Measurements from ENCODE around the gene VASH1.
A peak's percentile ranks its signal among the peaks of the same experiment; 100 is the strongest.

Gene VASH1

GRCh38 chr14:76810953-76811400 is 49.7 kb downstream of the VASH1 start:
- Histone ChIP-seq H3F3A (ENCODE audit: insufficient read depth, low read length) (peaks cover 2% of the 10 kb centered on the region; the same call in 1 of the 2 replicates), H2AFZ (ENCODE audit: low read length) (no peak overlapping the region), H3K9me3 (replicated peaks; ENCODE audit: insufficient read depth, low read length) (no peaks in the 10 kb centered on the region), H3K79me2 (ENCODE audit: low read length) (peaks cover 8% of the 10 kb centered on the region; the same call in 1 of the 2 replicates), H3K27me3 (replicated peaks; ENCODE audit: insufficient read depth, low read length) (no peaks in the 10 kb centered on the region), H3K9ac (ENCODE audit: low read length) (peak overlapping the region; percentile 17; the same call in 1 of the 2 replicates), H3K36me3 (replicated peaks; ENCODE audit: insufficient read depth, low read length) (no peaks in the 10 kb centered on the region), H4K20me1 (ENCODE audit: insufficient read depth, low read length) (no peaks in the 10 kb centered on the region), H3K4me3 (ENCODE audit: low read length) (peak overlapping the region; percentile 76; the same call in 1 of the 2 replicates), H3K4me2 (ENCODE audit: low read depth, low read length) (peak overlapping the region; percentile 65), H3K9me2 (replicated peaks; ENCODE audit: insufficient read depth, low read length) (no peaks in the 10 kb centered on the region), H3K27ac (ENCODE audit: low read length) (peak overlapping the region; percentile 1; the same call in 1 of the 2 replicates), H3K4me1 (ENCODE audit: low read length) (peaks cover 4% of the 10 kb centered on the region; the same call in 1 of the 2 replicates)
- TF ChIP-seq EZH2phosphoT487 (IDR thresholded peaks at IDR 0.05; ENCODE audit: low read length) (no peak), EZH2 (optimal IDR thresholded peaks at IDR 0.05; ENCODE audit: low read depth, low read length) (no peak), CTCF (IDR thresholded peaks at IDR 0.05; ENCODE audit: low read length) (peak; percentile 47)
- peak; percentile 36 for DNase-seq

- Histone ChIP-seq H4K20me1 (ENCODE audit: insufficient read depth, low read length) (no peaks in the 10 kb centered on the region), H3K36me3 (replicated peaks; ENCODE audit: insufficient read depth, low read length) (no peaks in the 10 kb centered on the region), H3K9ac (ENCODE audit: low read length) (peak overlapping the region; percentile 85; the same call in 1 of the 2 replicates), H3K27me3 (replicated peaks; ENCODE audit: insufficient read depth, low read length) (no peaks in the 10 kb centered on the region), H3K9me2 (replicated peaks; ENCODE audit: insufficient read depth, low read length) (no peaks in the 10 kb centered on the region), H3K4me3 (ENCODE audit: low read length) (peak overlapping the region; percentile 76), H3F3A (ENCODE audit: insufficient read depth, low read length) (peaks cover 2% of the 10 kb centered on the region; the same call in 1 of the 2 replicates), H3K4me2 (ENCODE audit: low read depth, low read length) (peak overlapping the region; percentile 65), H3K4me1 (ENCODE audit: low read length) (peaks cover 4% of the 10 kb centered on the region; the same call in 1 of the 2 replicates), H3K27ac (ENCODE audit: low read length) (peak overlapping the region; percentile 65; the same call in 1 of the 2 replicates), H3K9me3 (replicated peaks; ENCODE audit: insufficient read depth, low read length) (no peaks in the 10 kb centered on the region), H3K79me2 (ENCODE audit: low read length) (peaks cover 8% of the 10 kb centered on the region; the same call in 1 of the 2 replicates), H2AFZ (ENCODE audit: low read length) (no peak overlapping the region)
- TF ChIP-seq EZH2phosphoT487 (IDR thresholded peaks at IDR 0.05; ENCODE audit: low read length) (no peak), CTCF (IDR thresholded peaks at IDR 0.05; ENCODE audit: low read length) (no peak), EZH2 (optimal IDR thresholded peaks at IDR 0.05; ENCODE audit: low read depth, low read length) (no peak)
- DNase-seq = no peak
Measured at GRCh38 chr14:76811561-76811960, 50.3 kb downstream of the VASH1 start.

- no peaks in the 10 kb centered on the region for H3K36me3 ChIP-seq (replicated peaks; ENCODE audit: insufficient read depth, low read length)
- peak overlapping the region; percentile 65; the same call in 1 of the 2 replicates for H3K27ac ChIP-seq (ENCODE audit: low read length)
- peaks cover 8% of the 10 kb centered on the region; the same call in 1 of the 2 replicates for H3K79me2 ChIP-seq (ENCODE audit: low read length)
- H3K9me3 ChIP-seq (replicated peaks; ENCODE audit: insufficient read depth, low read length) = no peaks in the 10 kb centered on the region
- H2AFZ ChIP-seq (ENCODE audit: low read length) = peak overlapping the region; percentile 51; the same call in 1 of the 2 replicates
- peaks cover 2% of the 10 kb centered on the region; the same call in 1 of the 2 replicates for H3F3A ChIP-seq (ENCODE audit: insufficient read depth, low read length)
- no peaks in the 10 kb centered on the region for H3K27me3 ChIP-seq (replicated peaks; ENCODE audit: insufficient read depth, low read length)
- peaks cover 4% of the 10 kb centered on the region; the same call in 1 of the 2 replicates for H3K4me1 ChIP-seq (ENCODE audit: low read length)
- H4K20me1 ChIP-seq (ENCODE audit: insufficient read depth, low read length) = no peaks in the 10 kb centered on the region
- H3K9me2 ChIP-seq (replicated peaks; ENCODE audit: insufficient read depth, low read length) = no peaks in the 10 kb centered on the region
- peak overlapping the region; percentile 76 for H3K4me3 ChIP-seq (ENCODE audit: low read length)
- peak overlapping the region; percentile 85 for H3K9ac ChIP-seq (ENCODE audit: low read length)
- H3K4me2 ChIP-seq (ENCODE audit: low read depth, low read length) = peak overlapping the region; percentile 65
- TF ChIP-seq EZH2 (optimal IDR thresholded peaks at IDR 0.05; ENCODE audit: low read depth, low read length) = no peak
- peak; percentile 27 for DNase-seq
Measured at GRCh38 chr14:76812093-76812421, 50.8 kb downstream of the VASH1 start.

All from MM.1S (cell line).